ENCODE data around the gene NIT1.

Gene NIT1

GRCh38 chr1:161089938-161090337 is 28.0 kb upstream of the NIT1 start:
- no peak for TF ChIP-seq CTCF (IDR thresholded peaks at IDR 0.05; ENCODE audit: control insufficient read depth, insufficient read depth, low read depth, low read length, missing control alignments)
- H3K4me3 ChIP-seq (ENCODE audit: control insufficient read depth, low read depth, low read length) = no peak overlapping the region
- no peak for DNase-seq (ENCODE audit: low read depth)

GRCh38 chr1:161090617-161091016 is 27.3 kb upstream of the NIT1 start:
- H3K4me3 ChIP-seq (ENCODE audit: control insufficient read depth, low read depth, low read length) = no peak overlapping the region
- TF ChIP-seq CTCF (IDR thresholded peaks at IDR 0.05; ENCODE audit: control insufficient read depth, insufficient read depth, low read depth, low read length, missing control alignments) = no peak
- DNase-seq (ENCODE audit: low read depth) = no peak

GRCh38 chr1:161091093-161091492 is 26.8 kb upstream of the NIT1 start:
- no peak overlapping the region for H3K4me3 ChIP-seq (ENCODE audit: control insufficient read depth, low read depth, low read length)
- no peak for DNase-seq (ENCODE audit: low read depth)
- TF ChIP-seq CTCF (IDR thresholded peaks at IDR 0.05; ENCODE audit: control insufficient read depth, insufficient read depth, low read depth, low read length, missing control alignments) = no peak

- no peak overlapping the region for H3K4me3 ChIP-seq (ENCODE audit: control insufficient read depth, low read depth, low read length)
- no peak for TF ChIP-seq CTCF (IDR thresholded peaks at IDR 0.05; ENCODE audit: control insufficient read depth, insufficient read depth, low read depth, low read length, missing control alignments)
- no peak for DNase-seq (ENCODE audit: low read depth)
Measured at GRCh38 chr1:161091796-161092507, 26.0 kb upstream of the NIT1 start.

- no peak for TF ChIP-seq CTCF (IDR thresholded peaks at IDR 0.05; ENCODE audit: control insufficient read depth, insufficient read depth, low read depth, low read length, missing control alignments)
- H3K4me3 ChIP-seq (ENCODE audit: control insufficient read depth, low read depth, low read length) = no peak overlapping the region
- no peak for DNase-seq (ENCODE audit: low read depth)
Measured at GRCh38 chr1:161092621-161093028, 25.3 kb upstream of the NIT1 start.

GRCh38 chr1:161094481-161094880 is 23.4 kb upstream of the NIT1 start:
- no peak overlapping the region for H3K4me3 ChIP-seq (ENCODE audit: control insufficient read depth, low read depth, low read length)
- DNase-seq (ENCODE audit: low read depth) = no peak
- TF ChIP-seq CTCF (IDR thresholded peaks at IDR 0.05; ENCODE audit: control insufficient read depth, insufficient read depth, low read depth, low read length, missing control alignments) = no peak

Data from AG09309 (cell line).